Endodermal cell (in vitro differentiated cells): Measurements from ENCODE around the gene WDFY1. TPM values are rescaled to one million over a fixed set of nuclear protein-coding genes. Genes with fewer than 3 reads are reported as not detected.

ENCODE experiments used
- DNase-seq: peaks from one replicate; pipeline ENCODE4 v3.0.0-alpha.2; 2017
- H3K27ac ChIP-seq: 2 replicates; pipeline ENCODE4 v1.5.1; 2013; ENCODE audit warnings: mild to moderate bottlenecking, low read depth, low read length, moderate library complexity
- H3K27me3 ChIP-seq: 2 replicates; pipeline ENCODE4 v1.6.1; 2013; ENCODE audit warnings: mild to moderate bottlenecking, low read length, moderate library complexity; ENCODE audit not compliant: insufficient read depth, control insufficient read depth, poor library complexity, severe bottlenecking
- H3K36me3 ChIP-seq: 2 replicates; pipeline ENCODE4 v1.7.0; 2013; ENCODE audit warnings: mild to moderate bottlenecking, low read length, moderate library complexity; ENCODE audit not compliant: control insufficient read depth, insufficient read depth
- H3K4me1 ChIP-seq: one replicate; pipeline ENCODE4 v1.7.0; 2013; ENCODE audit warnings: low read length; ENCODE audit not compliant: control insufficient read depth, insufficient read depth
- H3K4me3 ChIP-seq: 2 replicates; pipeline ENCODE4 v1.5.1; 2013; ENCODE audit warnings: mild to moderate bottlenecking, low read length, moderate library complexity
- H3K9ac ChIP-seq: 2 replicates; pipeline ENCODE4 v1.6.1; 2013; ENCODE audit warnings: mild to moderate bottlenecking, low read length, moderate library complexity; ENCODE audit not compliant: poor library complexity, severe bottlenecking; ENCODE audit errors: extremely low read depth
- H3K9me3 ChIP-seq: 2 replicates; pipeline ENCODE4 v1.6.1; 2013; ENCODE audit warnings: mild to moderate bottlenecking, low read length, moderate library complexity; ENCODE audit not compliant: control insufficient read depth
- H3K27ac Mint-ChIP-seq: 2 replicates; pipeline ENCODE4 v1.8.0; 2020; ENCODE audit warnings: mixed read lengths
- H3K27me3 Mint-ChIP-seq: 2 replicates; pipeline ENCODE4 v1.8.0; 2021; ENCODE audit warnings: mild to moderate bottlenecking, mixed read lengths; ENCODE audit not compliant: insufficient read depth
- H3K36me3 Mint-ChIP-seq: 2 replicates; pipeline ENCODE4 v1.8.0; 2020; ENCODE audit warnings: low read depth, mixed read lengths
- H3K4me1 Mint-ChIP-seq: 2 replicates; pipeline ENCODE4 v1.8.0; 2020; ENCODE audit warnings: mixed read lengths
- H3K4me3 Mint-ChIP-seq: 2 replicates; pipeline ENCODE4 v1.8.0; 2020; ENCODE audit warnings: mild to moderate bottlenecking, moderate library complexity, mixed read lengths
- H3K9me3 Mint-ChIP-seq: 2 replicates; pipeline ENCODE4 v1.8.0; 2020; ENCODE audit warnings: mild to moderate bottlenecking, mixed read lengths
- WGBS, 2 experiments: methylation state at CpG; one replicate each; pipeline versions ENCODE4 v1.1.5 to v1.1.7; 2013; ENCODE audit warnings: missing lambda C conversion rate in 2 of 2, mixed read lengths in 1 of 2; ENCODE audit not compliant: insufficient coverage in 1 of 2, insufficient read length in 1 of 2; 5-methylcytosine and 5-hydroxymethylcytosine counted together
- total RNA-seq, 2 donors: library from RNA; stranded (reverse); fragmentation: NEBNext Ultra II Directional in 1 of 2; extraction: Animal tissue kit (Norgen Biotek cat#: 25700) in 1 of 2; gene quantifications; 2 replicates in 1 of 2; 3 replicates in 1 of 2; pipeline ENCODE4 v1.2.1, GENCODE V29; 2021
- TF ChIP-seq, protein P1 (sequence below): fragments of 200-600 bp; sonication (generic); conservative IDR thresholded peaks from 2 replicates; pipeline ENCODE4 v1.5.0; 2021; ENCODE audit warnings: antibody characterized with exemption, mild to moderate bottlenecking

WDFY1 gene
- total RNA-seq, 2 donors from 2014 or later: 61.9 to 69.7 TPM

DNA sequence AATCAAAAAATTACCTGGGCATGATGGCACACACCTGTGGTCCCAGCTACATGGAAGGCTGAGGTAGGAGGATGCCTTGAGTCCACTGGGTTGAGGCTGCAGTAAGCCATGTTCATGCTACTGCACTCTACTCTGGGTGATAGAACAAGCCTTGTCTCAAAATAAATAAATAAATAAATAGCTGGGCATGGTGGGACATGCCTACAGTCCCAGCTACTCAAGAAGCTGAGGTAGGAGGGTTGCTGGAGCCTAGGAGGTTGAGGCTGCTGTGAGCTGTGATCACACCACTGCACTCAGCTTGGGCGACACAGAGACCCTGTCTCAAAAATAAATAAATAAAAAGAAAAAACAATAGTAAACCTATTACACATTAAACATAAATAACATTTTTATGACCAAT lies 110.7 kb downstream of the WDFY1 start:
- WGBS, 2 experiments: 80% methylated on average over 1 of the region's 1 CpG; no CpG with 5 or more reads in 1 of the 2 experiments

DNA sequence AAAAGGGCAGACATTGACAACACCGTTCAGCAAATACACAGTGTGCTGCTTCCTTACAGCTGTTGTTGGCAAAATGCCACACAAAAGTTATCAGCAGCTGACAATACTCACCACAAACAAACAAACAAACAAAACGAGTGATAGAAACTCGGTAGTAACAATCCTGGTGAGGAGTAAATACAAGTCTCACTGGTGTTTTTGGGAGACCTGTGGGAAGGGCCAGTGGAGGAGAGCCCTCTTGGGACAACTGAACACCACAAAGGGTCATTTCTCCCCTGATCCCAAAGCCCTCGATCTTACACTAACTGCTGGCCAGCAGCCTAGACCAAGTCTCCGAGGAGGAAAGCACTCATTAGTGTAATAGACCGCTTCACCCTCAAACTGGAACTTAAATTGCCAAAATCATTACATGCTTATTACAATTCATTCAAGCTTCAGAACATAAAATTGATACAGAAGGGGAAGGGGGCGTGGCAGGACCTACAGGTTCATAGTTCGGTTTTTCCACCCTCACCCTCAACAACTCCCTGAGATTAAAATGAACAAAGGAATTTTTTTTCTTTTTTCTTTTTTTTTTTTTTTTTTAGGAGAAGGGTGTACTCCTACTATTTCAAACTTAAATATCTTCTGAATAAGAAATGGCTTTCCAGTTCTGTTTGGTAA lies 112.8 kb downstream of the WDFY1 start:
- Mint-ChIP-seq H3K4me3 (no peak overlapping the region), H3K9me3 (no peaks in the 10 kb centered on the region), H3K27me3 (peaks cover 8% of the 10 kb centered on the region), H3K36me3 (no peaks in the 10 kb centered on the region), H3K27ac (peak overlapping the region; percentile 64), H3K4me1 (peaks cover 20% of the 10 kb centered on the region)
- Histone ChIP-seq H3K36me3 (no peaks in the 10 kb centered on the region), H3K27ac (no peak overlapping the region), H3K4me1 (no peaks in the 10 kb centered on the region), H3K9me3 (no peaks in the 10 kb centered on the region), H3K9ac (no peak overlapping the region), H3K27me3 (no peaks in the 10 kb centered on the region), H3K4me3 (no peak overlapping the region)
- WGBS, 2 experiments: 81 to 90% methylated on average over 2 to 6 of the region's 8 CpGs
- DNase-seq: no peak
- TF ChIP-seq, protein P1, sequence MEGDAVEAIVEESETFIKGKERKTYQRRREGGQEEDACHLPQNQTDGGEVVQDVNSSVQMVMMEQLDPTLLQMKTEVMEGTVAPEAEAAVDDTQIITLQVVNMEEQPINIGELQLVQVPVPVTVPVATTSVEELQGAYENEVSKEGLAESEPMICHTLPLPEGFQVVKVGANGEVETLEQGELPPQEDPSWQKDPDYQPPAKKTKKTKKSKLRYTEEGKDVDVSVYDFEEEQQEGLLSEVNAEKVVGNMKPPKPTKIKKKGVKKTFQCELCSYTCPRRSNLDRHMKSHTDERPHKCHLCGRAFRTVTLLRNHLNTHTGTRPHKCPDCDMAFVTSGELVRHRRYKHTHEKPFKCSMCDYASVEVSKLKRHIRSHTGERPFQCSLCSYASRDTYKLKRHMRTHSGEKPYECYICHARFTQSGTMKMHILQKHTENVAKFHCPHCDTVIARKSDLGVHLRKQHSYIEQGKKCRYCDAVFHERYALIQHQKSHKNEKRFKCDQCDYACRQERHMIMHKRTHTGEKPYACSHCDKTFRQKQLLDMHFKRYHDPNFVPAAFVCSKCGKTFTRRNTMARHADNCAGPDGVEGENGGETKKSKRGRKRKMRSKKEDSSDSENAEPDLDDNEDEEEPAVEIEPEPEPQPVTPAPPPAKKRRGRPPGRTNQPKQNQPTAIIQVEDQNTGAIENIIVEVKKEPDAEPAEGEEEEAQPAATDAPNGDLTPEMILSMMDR: no peak

More for the DNA sequence above, 110.7 kb downstream of the WDFY1 start:
- Histone ChIP-seq H3K9ac (no peak overlapping the region), H3K27ac (no peak overlapping the region), H3K4me3 (no peak overlapping the region), H3K36me3 (no peaks in the 10 kb centered on the region), H3K27me3 (no peaks in the 10 kb centered on the region), H3K9me3 (no peaks in the 10 kb centered on the region), H3K4me1 (no peaks in the 10 kb centered on the region)
- DNase-seq: no peak
- Mint-ChIP-seq H3K4me1 (peaks cover 24% of the 10 kb centered on the region), H3K36me3 (no peaks in the 10 kb centered on the region), H3K4me3 (no peak overlapping the region), H3K27me3 (peaks cover 12% of the 10 kb centered on the region), H3K27ac (no peak overlapping the region), H3K9me3 (no peaks in the 10 kb centered on the region)
- TF ChIP-seq, protein P1: no peak

DNA sequence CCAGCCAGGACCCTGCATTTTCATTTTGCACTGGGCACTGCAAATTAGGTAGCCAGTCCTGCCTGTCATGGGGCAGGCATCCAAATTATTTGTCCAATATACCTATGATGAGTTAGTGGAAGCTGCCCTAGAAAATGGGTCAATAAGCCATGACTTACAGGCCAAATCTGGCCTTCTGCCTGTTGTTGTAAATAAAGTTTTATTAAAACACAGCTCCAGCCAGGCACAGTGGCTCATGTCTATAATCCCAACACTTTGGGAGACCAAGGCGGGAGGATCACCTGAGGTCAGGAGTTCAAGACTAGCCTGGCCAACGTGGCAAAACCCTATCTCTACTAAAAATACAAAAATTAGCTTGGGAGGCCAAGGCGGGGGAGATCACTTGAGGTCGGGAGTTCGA lies 116.0 kb downstream of the WDFY1 start:
- no peaks in the 10 kb centered on the region for H3K27me3 ChIP-seq
- no peak overlapping the region for H3K4me3 ChIP-seq
- 82 to 93% methylated on average over 2 to 5 of the region's 5 CpGs for WGBS, 2 experiments
- H3K9me3 Mint-ChIP-seq: no peaks in the 10 kb centered on the region
- H3K9me3 ChIP-seq: no peaks in the 10 kb centered on the region
- no peaks in the 10 kb centered on the region for H3K36me3 ChIP-seq
- no peak overlapping the region for H3K4me3 Mint-ChIP-seq
- no peaks in the 10 kb centered on the region for H3K27me3 Mint-ChIP-seq
- H3K27ac ChIP-seq: no peak overlapping the region
- H3K27ac Mint-ChIP-seq: no peak overlapping the region
- DNase-seq: no peak
- H3K36me3 Mint-ChIP-seq: no peaks in the 10 kb centered on the region
- peaks cover 10% of the 10 kb centered on the region for H3K4me1 Mint-ChIP-seq
- TF ChIP-seq, protein P1: no peak
- H3K4me1 ChIP-seq: no peaks in the 10 kb centered on the region
- no peak overlapping the region for H3K9ac ChIP-seq
